Bronchial epithelial cell (primary cell): ENCODE data around the gene USPL1. TPM values are rescaled to one million over a fixed set of nuclear protein-coding genes. Genes with fewer than 3 reads are reported as not detected.

Experiments
- DNase-seq: peaks from one replicate; pipeline ENCODE4 v3.0.0-alpha.2; 2010; ENCODE audit warnings: low read depth
- FAIRE-seq: peaks from 2 replicates; lab custom pipeline; 2011; peaks lifted over from hg19 to GRCh38; lab: Jason Lieb, UNC
- H3K27me3 ChIP-seq: 2 replicates; pipeline ENCODE4 v1.5.1; 2011; ENCODE audit warnings: low read length; ENCODE audit not compliant: control insufficient read depth, insufficient read depth
- H3K36me3 ChIP-seq: 2 replicates; pipeline ENCODE4 v1.5.1; 2011; ENCODE audit warnings: low read length; ENCODE audit not compliant: control insufficient read depth, insufficient read depth
- H3K4me3 ChIP-seq: 2 replicates; pipeline ENCODE4 v1.5.1; 2011; ENCODE audit warnings: mild to moderate bottlenecking, low read depth, low read length, control low read depth
- CTCF ChIP-seq: IDR thresholded peaks from 2 replicates; pipeline ENCODE4 v1.5.1; 2011; ENCODE audit warnings: mild to moderate bottlenecking, moderate library complexity, low read length, control low read depth, inconsistent platforms; ENCODE audit not compliant: insufficient read depth, severe bottlenecking
- total RNA-seq: library from RNA; depleted of rRNA; stranded (reverse); fragments of >200 nt; gene quantifications from 2 replicates; pipeline ENCODE4 v1.2.1, GENCODE V29; 2014

Gene USPL1
- total RNA-seq, 1 donor from 2014 or later = 20.0 TPM

GRCh38 chr13:30577401-30577852 is 40.3 kb upstream of the USPL1 start:
- Histone ChIP-seq H3K4me3 (no peak overlapping the region), H3K36me3 (no peaks in the 10 kb centered on the region), H3K27me3 (no peaks in the 10 kb centered on the region)
- DNase-seq = peak; percentile 89
- peak; percentile 95 for FAIRE-seq
- no peak for TF ChIP-seq CTCF

- FAIRE-seq (no peak), DNase-seq (peak; percentile 65)
- TF ChIP-seq CTCF = no peak
- no peaks in the 10 kb centered on the region for H3K27me3 ChIP-seq
- H3K36me3 ChIP-seq = no peaks in the 10 kb centered on the region
- H3K4me3 ChIP-seq = no peak overlapping the region
Measured at GRCh38 chr13:30580852-30581502, 36.7 kb upstream of the USPL1 start.

DNA sequence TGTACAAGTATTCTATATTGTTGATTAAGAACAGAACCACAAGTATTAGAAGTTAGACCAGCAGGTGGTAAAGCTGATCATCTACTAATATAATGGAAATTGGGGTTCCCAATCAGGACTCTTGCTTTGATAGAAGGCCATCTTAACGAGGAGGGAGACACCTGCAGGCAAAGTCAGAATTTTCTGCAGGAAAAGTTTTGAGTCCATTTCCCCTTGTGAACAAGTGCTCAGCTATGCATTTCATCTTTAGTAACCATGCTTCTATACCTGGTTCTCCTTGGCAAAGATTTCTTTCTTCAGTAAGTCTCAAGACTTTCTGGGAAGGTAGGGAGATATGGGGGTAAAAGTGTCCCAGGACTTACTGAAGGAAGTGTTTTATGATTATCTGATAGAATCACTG is 36.1 kb upstream of the USPL1 start:
- no peaks in the 10 kb centered on the region for H3K27me3 ChIP-seq
- no peaks in the 10 kb centered on the region for H3K36me3 ChIP-seq
- H3K4me3 ChIP-seq = no peak overlapping the region
- DNase-seq (peak; percentile 59), FAIRE-seq (no peak)
- TF ChIP-seq CTCF = peak; percentile 40

DNA sequence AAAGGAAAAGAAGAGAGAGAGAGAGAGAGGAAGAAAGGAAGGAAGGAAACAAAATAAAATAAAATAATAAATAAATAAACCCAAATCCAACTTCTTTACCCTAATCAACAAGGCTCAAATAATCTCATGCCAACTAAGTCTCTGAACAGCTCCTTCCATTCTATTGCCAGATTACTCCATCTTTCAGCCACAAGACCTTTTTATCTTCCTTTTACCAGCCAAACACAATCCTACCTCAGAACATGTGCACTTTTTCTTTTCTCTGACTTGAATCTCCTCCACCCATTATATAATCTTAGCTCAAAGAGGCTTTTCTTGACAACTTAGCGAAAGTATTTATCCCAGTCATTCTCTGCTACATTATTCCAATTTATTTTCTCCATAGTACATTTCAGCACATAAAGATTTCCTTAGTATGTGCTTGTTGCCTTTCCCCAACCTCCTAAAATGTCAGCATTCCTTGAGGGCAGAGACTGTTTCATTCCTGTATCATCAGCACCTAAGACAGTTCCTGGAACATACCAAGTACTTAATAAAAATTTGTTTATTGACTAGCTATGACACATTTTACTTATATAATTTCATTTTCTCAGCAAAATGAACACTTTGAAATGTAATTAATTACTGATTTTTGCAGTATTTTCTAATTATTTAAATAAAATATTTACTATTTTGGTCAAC is 33.5 kb upstream of the USPL1 start:
- no peak for TF ChIP-seq CTCF
- H3K36me3 ChIP-seq = no peaks in the 10 kb centered on the region

DNA sequence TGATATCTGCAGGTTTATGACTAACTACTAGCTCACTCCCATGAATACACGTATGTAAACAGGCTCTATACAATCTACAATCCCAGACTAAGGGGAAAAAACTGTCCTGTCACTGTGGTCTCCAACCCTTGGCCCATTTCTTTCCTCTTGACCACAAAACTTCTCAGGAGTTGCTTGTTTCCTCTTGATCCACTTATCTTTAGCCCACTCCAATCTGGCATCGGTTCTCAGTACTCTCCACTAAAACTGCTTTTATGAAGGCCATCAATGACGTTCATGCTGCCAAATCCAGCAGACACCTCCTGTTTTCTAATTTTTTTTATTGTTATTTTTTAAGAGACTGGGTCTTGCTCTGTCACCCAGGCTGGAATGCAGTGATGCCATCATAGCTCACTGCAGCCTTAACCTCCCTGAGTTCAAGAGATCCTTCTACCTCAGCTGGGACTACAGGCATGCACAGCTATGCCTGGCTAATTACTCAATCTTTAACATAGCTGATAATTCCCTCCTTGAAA is 31.9 kb upstream of the USPL1 start:
- TF ChIP-seq CTCF = no peak
- FAIRE-seq (no peak), DNase-seq (peak; percentile 77)
- H3K36me3 ChIP-seq = no peaks in the 10 kb centered on the region
- no peak overlapping the region for H3K4me3 ChIP-seq
- H3K27me3 ChIP-seq = no peaks in the 10 kb centered on the region

More for the DNA sequence above, 33.5 kb upstream of the USPL1 start:
- FAIRE-seq (no peak), DNase-seq (no peak)
- H3K4me3 ChIP-seq = no peak overlapping the region
- no peaks in the 10 kb centered on the region for H3K27me3 ChIP-seq
